Measurements from ENCODE around the gene HIVEP3.

The HIVEP3 gene

GRCh38 chr1:41743366-41743765, 175.4 kb downstream of the HIVEP3 start:
- H3K4me3 ChIP-seq (ENCODE audit: low read depth, low read length) = no peak overlapping the region
- no peak for TF ChIP-seq CTCF (IDR thresholded peaks at IDR 0.05; ENCODE audit: insufficient read depth, low read depth, low read length, missing control alignments)
- DNase-seq (ENCODE audit: low read depth) = no peak

GRCh38 chr1:41742219-41742618, 176.5 kb downstream of the HIVEP3 start:
- no peak overlapping the region for H3K4me3 ChIP-seq (ENCODE audit: low read depth, low read length)
- DNase-seq (ENCODE audit: low read depth) = no peak
- TF ChIP-seq CTCF (IDR thresholded peaks at IDR 0.05; ENCODE audit: insufficient read depth, low read depth, low read length, missing control alignments) = no peak

- no peak overlapping the region for H3K4me3 ChIP-seq (ENCODE audit: low read depth, low read length)
- no peak for DNase-seq (ENCODE audit: low read depth)
- no peak for TF ChIP-seq CTCF (IDR thresholded peaks at IDR 0.05; ENCODE audit: insufficient read depth, low read depth, low read length, missing control alignments)
Measured at GRCh38 chr1:41741244-41741643, 177.5 kb downstream of the HIVEP3 start.

- DNase-seq (ENCODE audit: low read depth) = peak; percentile 61
- no peak for TF ChIP-seq CTCF (IDR thresholded peaks at IDR 0.05; ENCODE audit: insufficient read depth, low read depth, low read length, missing control alignments)
- H3K4me3 ChIP-seq (ENCODE audit: low read depth, low read length) = no peak overlapping the region
Measured at GRCh38 chr1:41740630-41741239, 178.0 kb downstream of the HIVEP3 start.

GRCh38 chr1:41740058-41740457, 178.7 kb downstream of the HIVEP3 start:
- no peak for TF ChIP-seq CTCF (IDR thresholded peaks at IDR 0.05; ENCODE audit: insufficient read depth, low read depth, low read length, missing control alignments)
- peak overlapping the region; percentile 62 for H3K4me3 ChIP-seq (ENCODE audit: low read depth, low read length)
- DNase-seq (ENCODE audit: low read depth) = no peak

- H3K4me3 ChIP-seq (ENCODE audit: low read depth, low read length) = peak overlapping the region; percentile 62
- TF ChIP-seq CTCF (IDR thresholded peaks at IDR 0.05; ENCODE audit: insufficient read depth, low read depth, low read length, missing control alignments) = no peak
- DNase-seq (ENCODE audit: low read depth) = peak; percentile 93
Measured at GRCh38 chr1:41739061-41739955, 179.4 kb downstream of the HIVEP3 start.

Data from GM12865 (cell line).